Esophagus muscularis mucosa (tissue), 3 donors: ENCODE results near the gene ARX.

ENCODE experiments used
- CTCF ChIP-seq, 3 experiments: fragments of 200-600 bp in 2 of 3; fragments of 450-650 bp in 1 of 3; sonication (generic) in 2 of 3; IDR thresholded peaks; one replicate each; pipeline ENCODE4 v1.5.1; 2017 to 2019; ENCODE audit warnings: antibody characterized with exemption in 3 of 3, mild to moderate bottlenecking in 2 of 3, moderate library complexity in 1 of 3
- POLR2A ChIP-seq: fragments of 450-650 bp; IDR thresholded peaks from one replicate; pipeline ENCODE4 v1.6.1; 2017; ENCODE audit warnings: antibody characterized with exemption, moderate library complexity, mild to moderate bottlenecking, low read depth
- POLR2AphosphoS5 ChIP-seq, 2 donors: sonication (generic); formaldehyde crosslinking; IDR thresholded peaks; one replicate each; pipeline ENCODE4 v1.6.1; 2017; ENCODE audit warnings: antibody characterized with exemption in 2 of 2

DNA sequence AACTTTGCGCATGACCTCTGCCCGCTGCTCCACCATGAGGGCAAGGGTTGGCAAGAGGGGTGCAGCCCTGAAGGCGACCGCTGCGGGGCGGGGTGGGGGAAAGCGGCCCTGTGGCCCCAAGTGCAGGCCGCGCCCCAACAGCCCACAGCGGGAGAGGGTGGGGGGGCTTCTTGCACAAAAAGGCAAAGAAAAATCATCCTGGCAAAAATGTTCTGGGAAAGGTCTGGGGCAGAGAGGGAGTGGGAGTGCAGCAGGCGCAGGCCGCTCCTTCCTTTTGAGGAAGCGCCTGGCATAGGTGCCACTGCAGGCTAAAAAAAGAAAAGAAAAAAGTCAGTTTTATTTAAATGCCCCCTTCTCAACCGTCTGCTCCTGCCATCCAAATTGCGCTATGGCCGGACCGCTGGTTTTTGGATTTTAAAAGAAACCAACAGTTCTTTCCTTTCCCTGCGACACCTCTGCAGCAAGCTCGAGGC is 1.4 kb downstream of the ARX start:
- no peak for TF ChIP-seq CTCF (IDR thresholded peaks at IDR 0.05)
- no peak for TF ChIP-seq POLR2A
- no peak for TF ChIP-seq POLR2AphosphoS5 (IDR thresholded peaks at IDR 0.05)
